Adrenal gland (tissue), 5 donors: ENCODE data around the gene SREBF1.
A peak's percentile ranks its signal among the peaks of the same experiment; 100 is the strongest.

Experiments used
- POLR2A ChIP-seq, 2 donors: fragments of 450-650 bp; IDR thresholded peaks; one replicate each; pipeline ENCODE4 v1.6.1; 2017; ENCODE audit warnings: antibody characterized with exemption in 2 of 2, mild to moderate bottlenecking in 2 of 2, moderate library complexity in 1 of 2
- TF ChIP-seq, protein P1 (sequence below), 6 experiments: fragments of 450-650 bp in 4 of 6; fragments of 200-600 bp in 2 of 6; sonication (generic) in 1 of 6; IDR thresholded peaks; 1 replicate in 5 of 6; 2 replicates in 1 of 6; pipeline versions ENCODE4 v1.5.1 to v1.8.0; 2016 to 2021; ENCODE audit warnings: antibody characterized with exemption in 6 of 6, mild to moderate bottlenecking in 2 of 6, moderate library complexity in 1 of 6
- donor health status: DM: no; HTN: no; CAD: no.

DNA sequence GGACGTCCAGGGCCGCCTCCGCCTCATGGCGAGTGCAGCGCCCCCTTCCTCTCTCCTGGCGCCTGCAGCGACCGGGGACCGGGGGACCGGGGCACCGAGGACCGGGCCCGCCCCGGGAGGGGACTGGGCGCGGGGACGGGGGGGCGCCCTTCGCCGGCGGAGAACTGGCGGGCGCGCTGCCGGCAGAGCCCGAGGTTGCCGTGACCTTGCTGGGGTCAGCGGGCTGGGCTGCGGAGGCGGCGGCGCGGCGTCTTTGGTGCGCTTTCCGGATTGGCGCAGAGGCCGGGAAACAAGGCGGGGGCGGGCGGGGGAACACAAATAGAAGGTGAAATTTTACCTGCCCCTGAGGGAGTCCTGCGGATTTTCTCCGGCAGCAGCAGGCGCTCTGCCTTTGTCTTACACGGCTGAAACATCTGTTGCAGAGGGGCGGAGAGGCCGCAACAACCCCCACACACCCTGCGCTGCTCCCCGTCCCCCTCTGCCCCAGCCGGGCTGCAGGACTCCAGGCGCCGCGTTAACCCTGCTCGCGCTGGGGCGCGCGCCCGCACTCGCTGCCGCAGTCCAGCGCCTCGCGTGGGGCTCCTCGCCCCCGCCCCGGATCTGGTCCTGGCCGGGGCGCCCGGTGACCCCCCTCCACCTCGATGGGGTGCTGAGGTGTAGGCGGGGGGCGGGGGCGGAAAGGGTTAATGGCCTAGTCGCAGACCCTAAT, 53.5 kb downstream of the SREBF1 start:
- TF ChIP-seq, protein P1, sequence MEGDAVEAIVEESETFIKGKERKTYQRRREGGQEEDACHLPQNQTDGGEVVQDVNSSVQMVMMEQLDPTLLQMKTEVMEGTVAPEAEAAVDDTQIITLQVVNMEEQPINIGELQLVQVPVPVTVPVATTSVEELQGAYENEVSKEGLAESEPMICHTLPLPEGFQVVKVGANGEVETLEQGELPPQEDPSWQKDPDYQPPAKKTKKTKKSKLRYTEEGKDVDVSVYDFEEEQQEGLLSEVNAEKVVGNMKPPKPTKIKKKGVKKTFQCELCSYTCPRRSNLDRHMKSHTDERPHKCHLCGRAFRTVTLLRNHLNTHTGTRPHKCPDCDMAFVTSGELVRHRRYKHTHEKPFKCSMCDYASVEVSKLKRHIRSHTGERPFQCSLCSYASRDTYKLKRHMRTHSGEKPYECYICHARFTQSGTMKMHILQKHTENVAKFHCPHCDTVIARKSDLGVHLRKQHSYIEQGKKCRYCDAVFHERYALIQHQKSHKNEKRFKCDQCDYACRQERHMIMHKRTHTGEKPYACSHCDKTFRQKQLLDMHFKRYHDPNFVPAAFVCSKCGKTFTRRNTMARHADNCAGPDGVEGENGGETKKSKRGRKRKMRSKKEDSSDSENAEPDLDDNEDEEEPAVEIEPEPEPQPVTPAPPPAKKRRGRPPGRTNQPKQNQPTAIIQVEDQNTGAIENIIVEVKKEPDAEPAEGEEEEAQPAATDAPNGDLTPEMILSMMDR (IDR thresholded peaks at IDR 0.05) = peak in 2 of 6 experiments; percentile 16 to 22
- peak in 1 of 2 donors; percentile 2 for TF ChIP-seq POLR2A (IDR thresholded peaks at IDR 0.05)
